AG10803 (cell line): ENCODE results near the gene FAR2.

Source experiments
- DNase-seq: peaks from one replicate; pipeline ENCODE4 v3.0.0; 2010; ENCODE audit warnings: low read depth
- H3K4me3 ChIP-seq: 2 replicates; pipeline ENCODE4 v1.5.1; 2011; ENCODE audit warnings: mild to moderate bottlenecking, low read length, control low read depth
- TF ChIP-seq, protein P1 (sequence below): conservative IDR thresholded peaks from 2 replicates; pipeline ENCODE4 v1.5.1; 2011; ENCODE audit warnings: mild to moderate bottlenecking, low read length, control low read depth, inconsistent platforms

Gene FAR2

DNA sequence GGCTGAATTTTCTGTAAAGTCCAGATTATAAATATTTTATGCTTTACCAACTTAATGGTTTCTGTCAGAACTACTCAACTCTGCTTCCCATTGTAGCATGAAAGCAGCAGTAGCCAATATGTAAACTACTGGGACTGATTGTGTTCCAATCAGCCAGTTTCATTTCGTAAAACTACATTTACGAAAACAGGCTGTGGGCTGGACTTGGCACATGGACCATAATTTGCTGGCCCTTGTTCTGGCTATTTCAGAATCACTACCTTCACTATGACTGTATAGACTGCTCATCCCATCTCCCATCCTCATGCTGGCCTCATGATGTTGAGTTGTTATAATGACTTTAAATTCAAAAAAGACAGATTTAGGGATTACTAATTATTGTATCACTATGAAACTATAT is 38.7 kb downstream of the FAR2 start:
- H3K4me3 ChIP-seq, result no peak overlapping the region
- TF ChIP-seq, protein P1, sequence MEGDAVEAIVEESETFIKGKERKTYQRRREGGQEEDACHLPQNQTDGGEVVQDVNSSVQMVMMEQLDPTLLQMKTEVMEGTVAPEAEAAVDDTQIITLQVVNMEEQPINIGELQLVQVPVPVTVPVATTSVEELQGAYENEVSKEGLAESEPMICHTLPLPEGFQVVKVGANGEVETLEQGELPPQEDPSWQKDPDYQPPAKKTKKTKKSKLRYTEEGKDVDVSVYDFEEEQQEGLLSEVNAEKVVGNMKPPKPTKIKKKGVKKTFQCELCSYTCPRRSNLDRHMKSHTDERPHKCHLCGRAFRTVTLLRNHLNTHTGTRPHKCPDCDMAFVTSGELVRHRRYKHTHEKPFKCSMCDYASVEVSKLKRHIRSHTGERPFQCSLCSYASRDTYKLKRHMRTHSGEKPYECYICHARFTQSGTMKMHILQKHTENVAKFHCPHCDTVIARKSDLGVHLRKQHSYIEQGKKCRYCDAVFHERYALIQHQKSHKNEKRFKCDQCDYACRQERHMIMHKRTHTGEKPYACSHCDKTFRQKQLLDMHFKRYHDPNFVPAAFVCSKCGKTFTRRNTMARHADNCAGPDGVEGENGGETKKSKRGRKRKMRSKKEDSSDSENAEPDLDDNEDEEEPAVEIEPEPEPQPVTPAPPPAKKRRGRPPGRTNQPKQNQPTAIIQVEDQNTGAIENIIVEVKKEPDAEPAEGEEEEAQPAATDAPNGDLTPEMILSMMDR, result no peak
- no peak for DNase-seq

DNA sequence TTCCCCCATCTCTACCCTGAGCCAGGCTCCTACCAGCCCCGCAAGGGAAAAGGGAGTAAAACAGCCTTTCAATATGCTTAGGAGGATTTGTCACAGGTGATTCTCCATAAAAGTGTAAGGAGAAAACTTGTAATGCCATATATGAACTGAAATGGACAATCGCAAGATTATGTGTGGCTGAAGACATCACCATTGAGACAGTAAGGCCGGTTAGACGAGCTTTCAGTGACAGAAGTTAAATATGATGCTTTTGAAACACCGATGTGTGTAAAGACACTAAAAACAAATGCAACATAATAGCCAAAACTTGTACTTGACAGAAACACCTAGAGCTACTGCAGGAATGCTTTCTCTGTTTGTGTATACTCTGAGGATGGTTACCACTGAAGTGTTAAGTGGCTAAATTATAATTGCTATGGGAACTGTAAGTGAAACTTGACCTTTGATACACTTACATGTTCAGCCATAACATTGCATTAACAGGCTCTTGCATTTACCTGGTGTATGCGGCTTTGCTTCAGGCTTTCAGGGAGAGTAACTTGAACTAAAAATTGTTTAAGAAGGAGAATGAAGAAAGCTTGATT is 42.3 kb downstream of the FAR2 start:
- TF ChIP-seq, protein P1, result no peak
- DNase-seq, result no peak
- no peak overlapping the region for H3K4me3 ChIP-seq

DNA sequence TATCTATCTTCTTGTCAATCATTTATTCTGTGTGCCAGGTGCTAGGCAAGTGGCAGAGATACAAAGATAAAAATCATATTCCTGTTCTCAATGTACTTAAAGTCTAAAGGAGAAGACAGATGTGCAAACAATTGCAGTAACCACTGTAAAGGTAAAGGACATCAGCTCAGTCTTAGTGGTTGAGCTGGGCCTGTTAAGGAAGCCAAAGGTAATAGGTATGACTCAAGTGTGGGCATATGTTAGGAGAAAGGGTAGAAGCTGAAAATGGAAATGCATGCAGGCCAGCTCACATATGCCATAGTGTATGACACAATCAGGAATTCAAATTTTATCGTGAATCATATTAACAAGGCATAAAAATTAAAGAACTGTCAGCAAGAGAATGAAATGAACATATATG is 49.8 kb downstream of the FAR2 start:
- H3K4me3 ChIP-seq, result no peak overlapping the region
- no peak for DNase-seq
- TF ChIP-seq, protein P1, result no peak

DNA sequence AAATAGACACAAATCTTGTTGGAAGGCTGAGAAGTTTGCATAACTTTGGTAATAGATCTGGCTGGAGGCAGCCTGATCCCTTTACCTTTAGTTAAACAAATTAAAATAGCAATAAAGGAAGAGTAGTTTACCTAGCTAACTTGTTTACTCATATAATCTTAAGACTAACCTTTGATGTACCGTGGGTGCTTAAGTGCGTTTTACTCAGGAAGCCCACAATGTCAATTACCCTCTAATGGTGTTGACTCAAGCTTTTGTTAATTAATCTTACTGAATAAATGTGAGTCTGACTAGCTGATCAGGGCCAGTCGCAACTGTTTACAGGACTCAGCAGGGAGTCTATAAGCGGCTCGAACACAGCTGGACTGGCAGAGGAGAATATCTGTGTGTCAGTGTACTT is 51.5 kb downstream of the FAR2 start:
- no peak for DNase-seq

DNA sequence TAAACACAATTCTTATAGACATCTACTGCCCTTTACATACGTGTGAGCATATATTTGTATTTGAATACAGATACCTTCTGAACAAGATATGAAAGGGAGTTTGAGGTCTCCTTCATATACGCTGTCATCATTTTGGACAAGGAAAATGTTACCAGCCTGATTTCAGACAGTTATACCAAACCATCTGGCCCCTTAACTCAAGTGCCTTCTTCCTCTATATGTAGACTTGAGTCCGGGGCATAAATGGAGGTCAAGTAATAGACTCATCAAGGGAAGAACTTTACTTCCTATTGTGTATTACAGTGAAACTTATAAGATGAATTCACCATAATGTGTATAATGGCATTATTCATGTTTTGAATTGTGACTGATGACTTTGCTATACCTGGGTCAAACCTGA is 52.2 kb downstream of the FAR2 start:
- DNase-seq, result no peak
- TF ChIP-seq, protein P1, result no peak
- no peak overlapping the region for H3K4me3 ChIP-seq

More for the DNA sequence above, 51.5 kb downstream of the FAR2 start:
- TF ChIP-seq, protein P1, result no peak
- H3K4me3 ChIP-seq, result no peak overlapping the region

DNA sequence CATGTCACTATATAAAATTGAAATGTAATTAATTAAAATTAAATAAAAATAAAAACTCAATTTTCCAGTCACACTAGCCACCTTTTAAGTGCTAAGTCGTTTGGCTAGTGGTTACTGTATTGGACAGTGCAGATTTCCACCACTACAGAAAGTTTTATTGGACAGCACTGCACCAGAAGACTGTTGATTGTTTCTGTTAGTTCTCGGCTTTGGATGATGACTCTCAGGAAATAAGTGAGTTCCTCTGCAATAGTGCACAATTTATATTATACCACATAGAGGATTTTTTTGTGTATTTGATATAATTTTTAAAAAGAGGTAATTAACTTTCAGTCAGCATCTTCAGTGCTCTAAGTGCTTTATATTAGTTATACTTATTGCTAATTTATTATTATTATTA is 52.7 kb downstream of the FAR2 start:
- DNase-seq, result no peak
- TF ChIP-seq, protein P1, result no peak
- H3K4me3 ChIP-seq, result no peak overlapping the region

DNA sequence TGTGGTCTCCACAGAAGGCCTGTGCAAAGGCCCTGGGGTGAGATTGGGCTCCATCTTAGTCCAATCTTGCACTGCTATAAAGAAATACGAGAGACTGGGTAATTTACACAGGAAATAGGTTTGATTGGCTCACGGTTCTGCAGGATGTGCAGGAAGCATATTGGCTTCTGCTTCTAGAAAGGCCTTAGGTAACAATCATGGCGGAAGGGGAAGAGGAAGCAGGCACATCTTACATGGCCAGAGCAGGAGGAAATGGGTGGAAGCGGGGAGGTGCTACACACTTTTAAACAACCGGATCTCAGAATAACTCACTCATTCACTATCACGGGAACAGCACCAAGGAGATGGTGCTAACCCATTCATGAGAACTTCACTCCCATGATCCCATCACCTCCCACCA is 55.4 kb downstream of the FAR2 start:
- no peak overlapping the region for H3K4me3 ChIP-seq
- no peak for DNase-seq
- TF ChIP-seq, protein P1, result no peak
